Karpas-422 (cell line): Measurements from ENCODE around the gene CADM1. TPM values are rescaled to one million over a fixed set of nuclear protein-coding genes. Genes with fewer than 3 reads are reported as not detected.

Experiments used
- DNase-seq: peaks from one replicate; pipeline ENCODE4 v3.0.0-alpha.2; 2015
- H2AFZ ChIP-seq: fragments of 200-600 bp; sonication (generic); 2 replicates; pipeline ENCODE4 v1.6.1; 2014; ENCODE audit warnings: antibody characterized with exemption, low read length, mixed read lengths
- H3K27ac ChIP-seq: fragments of 200-600 bp; sonication (generic); 2 replicates; pipeline ENCODE4 v1.5.1; 2014; ENCODE audit warnings: mild to moderate bottlenecking, low read length, moderate library complexity
- H3K27me3 ChIP-seq: fragments of 200-600 bp; sonication (generic); 2 replicates; pipeline ENCODE4 v1.6.1; 2014; ENCODE audit warnings: low read length, mixed read lengths
- H3K36me3 ChIP-seq: fragments of 200-600 bp; sonication (generic); 2 replicates; pipeline ENCODE4 v1.6.1; 2014; ENCODE audit warnings: low read length, mixed read lengths; ENCODE audit not compliant: insufficient read depth
- H3K4me1 ChIP-seq: fragments of 200-600 bp; sonication (generic); 2 replicates; pipeline ENCODE4 v1.6.1; 2014; ENCODE audit warnings: mild to moderate bottlenecking, low read length, mixed read lengths
- H3K4me2 ChIP-seq: fragments of 200-600 bp; sonication (generic); 2 replicates; pipeline ENCODE4 v1.6.1; 2014; ENCODE audit warnings: low read length, low read depth, mild to moderate bottlenecking; ENCODE audit not compliant: poor library complexity, severe bottlenecking
- H3K4me3 ChIP-seq: fragments of 200-600 bp; sonication (generic); 2 replicates; pipeline ENCODE4 v1.5.1; 2014; ENCODE audit warnings: mild to moderate bottlenecking, antibody characterized with exemption, low read length, mixed read lengths
- H3K79me2 ChIP-seq: fragments of 200-600 bp; sonication (generic); 2 replicates; pipeline ENCODE4 v1.6.1; 2014; ENCODE audit warnings: mild to moderate bottlenecking, low read length, mixed read lengths
- H3K9ac ChIP-seq: fragments of 200-600 bp; sonication (generic); 2 replicates; pipeline ENCODE4 v1.6.0; 2014; ENCODE audit warnings: low read length
- H3K9me2 ChIP-seq: fragments of 200-600 bp; sonication (generic), shearing (Covaris generic); replicated peaks from 2 replicates; pipeline ENCODE4 v1.6.0; 2014; ENCODE audit warnings: mild to moderate bottlenecking, low read length, moderate library complexity; ENCODE audit not compliant: insufficient read depth
- H3K9me3 ChIP-seq: fragments of 300-700, 200-600 bp; sonication (generic); 2 replicates; pipeline ENCODE4 v1.6.1; 2014; ENCODE audit warnings: low read length, mixed read lengths
- H4K20me1 ChIP-seq: fragments of 200-600 bp; sonication (generic); 2 replicates; pipeline ENCODE4 v1.6.1; 2014; ENCODE audit warnings: mild to moderate bottlenecking, antibody characterized with exemption, low read length, low read depth; ENCODE audit not compliant: insufficient read depth
- total RNA-seq: library from RNA; depleted of rRNA; stranded (reverse); fragments of >200 nt; shearing (Covaris generic); gene quantifications from 2 replicates; pipeline ENCODE4 v1.2.3, GENCODE V29; 2014; ENCODE audit warnings: low replicate concordance

The CADM1 gene
- total RNA-seq, 1 experiment from 2014 or later = not detected

DNA sequence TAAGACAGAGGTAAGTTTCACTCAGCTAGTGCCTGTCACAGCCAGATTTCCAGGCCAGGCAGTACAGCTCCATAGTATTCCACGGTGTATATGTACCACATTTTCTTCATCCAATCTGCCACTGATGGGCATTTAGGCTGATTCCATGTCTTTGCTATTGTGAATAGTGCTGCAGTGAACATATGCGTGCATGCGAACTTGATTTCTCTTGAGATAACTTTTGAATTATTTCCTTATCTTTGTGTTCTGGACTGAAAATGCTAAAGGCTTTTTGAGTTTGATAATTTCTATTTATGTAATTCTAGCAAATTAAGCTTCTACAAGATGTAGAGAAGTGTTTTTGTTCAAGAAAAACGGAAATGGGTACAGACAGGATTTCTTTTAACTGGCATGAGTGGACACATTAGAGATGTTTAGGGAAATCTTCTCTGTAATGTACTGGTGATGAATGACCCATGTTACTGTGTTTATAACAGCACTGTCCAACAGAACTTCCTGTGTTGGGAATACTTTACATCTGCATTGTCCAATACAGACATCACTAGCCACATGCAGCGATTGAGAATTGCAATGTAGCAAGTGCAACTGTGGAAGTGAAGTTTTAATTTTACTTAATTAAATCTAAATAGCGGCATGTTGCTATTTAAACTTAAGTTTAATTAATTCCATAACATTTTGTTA is 151.3 kb downstream of the CADM1 start:
- no peaks in the 10 kb centered on the region for H3K9me3 ChIP-seq
- DNase-seq = no peak
- H3K79me2 ChIP-seq = no peaks in the 10 kb centered on the region
- no peaks in the 10 kb centered on the region for H3K27me3 ChIP-seq
- H2AFZ ChIP-seq = no peak overlapping the region
- H3K27ac ChIP-seq = no peak overlapping the region
- no peak overlapping the region for H3K4me3 ChIP-seq
- H3K4me1 ChIP-seq = no peaks in the 10 kb centered on the region
- H3K36me3 ChIP-seq = no peaks in the 10 kb centered on the region
- H3K9me2 ChIP-seq = no peaks in the 10 kb centered on the region
- H4K20me1 ChIP-seq = no peaks in the 10 kb centered on the region
- no peak overlapping the region for H3K9ac ChIP-seq
- no peak overlapping the region for H3K4me2 ChIP-seq

DNA sequence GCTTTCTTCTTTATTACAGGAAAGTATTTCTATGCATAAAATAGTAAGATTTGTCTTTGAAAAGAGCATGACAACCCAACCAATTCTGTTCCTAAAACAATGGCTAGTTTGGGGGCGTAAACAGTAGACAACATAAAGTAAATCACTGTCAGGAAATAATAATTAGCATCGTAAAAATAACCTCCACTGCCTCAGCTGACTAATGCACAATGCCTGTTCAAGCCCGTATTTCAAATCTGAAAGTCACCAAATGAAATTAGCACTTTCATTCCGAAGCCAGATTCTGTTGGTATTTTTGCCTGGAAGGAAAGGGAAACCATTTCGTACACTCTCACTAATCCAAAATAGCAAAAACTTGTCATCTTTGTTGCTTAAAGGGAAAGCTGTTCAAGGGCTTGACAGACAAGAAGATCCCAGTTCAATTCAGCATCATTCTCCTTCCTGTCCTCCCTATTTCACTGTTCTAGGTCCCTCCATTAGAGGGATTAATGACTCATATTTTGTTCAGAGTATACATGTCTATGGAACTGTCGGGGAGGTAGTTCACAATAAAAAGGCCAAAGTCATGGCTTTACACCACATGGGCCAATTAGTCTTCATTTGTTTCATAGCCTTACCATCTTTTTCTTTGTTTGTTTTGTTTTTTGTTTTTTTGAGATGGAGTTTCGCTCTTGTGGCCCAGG is 154.7 kb downstream of the CADM1 start:
- Histone ChIP-seq H3K36me3 (no peaks in the 10 kb centered on the region), H3K9me3 (no peaks in the 10 kb centered on the region), H3K27ac (no peak overlapping the region), H2AFZ (no peak overlapping the region), H3K27me3 (no peaks in the 10 kb centered on the region), H4K20me1 (no peaks in the 10 kb centered on the region), H3K79me2 (no peaks in the 10 kb centered on the region), H3K4me2 (no peak overlapping the region), H3K4me1 (no peaks in the 10 kb centered on the region), H3K4me3 (no peak overlapping the region), H3K9ac (no peak overlapping the region), H3K9me2 (no peaks in the 10 kb centered on the region)
- DNase-seq = no peak

DNA sequence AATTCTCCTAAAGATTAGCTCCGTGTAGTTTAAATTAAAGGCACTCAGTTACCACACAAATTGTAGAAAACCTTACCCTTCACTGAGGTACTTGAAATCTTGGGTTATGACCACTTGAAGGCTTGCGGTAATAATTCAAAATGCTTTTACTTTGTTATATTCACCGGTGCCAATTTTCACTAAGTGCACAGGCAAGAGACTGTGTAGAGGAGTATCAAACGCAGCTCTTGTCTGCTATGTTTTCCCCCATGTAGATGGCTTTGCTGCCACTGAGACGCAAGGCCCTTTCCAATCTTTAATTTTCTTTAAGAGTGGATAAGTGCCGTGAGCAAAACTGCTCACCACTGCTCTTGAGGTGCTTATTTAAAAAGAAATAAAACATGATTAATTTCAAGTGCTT is 155.8 kb downstream of the CADM1 start:
- H3K79me2 ChIP-seq = no peaks in the 10 kb centered on the region
- no peaks in the 10 kb centered on the region for H3K4me1 ChIP-seq
- no peaks in the 10 kb centered on the region for H3K9me2 ChIP-seq
- no peak overlapping the region for H3K9ac ChIP-seq
- H4K20me1 ChIP-seq = no peaks in the 10 kb centered on the region
- no peaks in the 10 kb centered on the region for H3K9me3 ChIP-seq
- no peaks in the 10 kb centered on the region for H3K27me3 ChIP-seq
- H2AFZ ChIP-seq = no peak overlapping the region
- H3K27ac ChIP-seq = no peak overlapping the region
- no peak for DNase-seq
- H3K4me2 ChIP-seq = no peak overlapping the region
- H3K36me3 ChIP-seq = no peaks in the 10 kb centered on the region
- no peak overlapping the region for H3K4me3 ChIP-seq

DNA sequence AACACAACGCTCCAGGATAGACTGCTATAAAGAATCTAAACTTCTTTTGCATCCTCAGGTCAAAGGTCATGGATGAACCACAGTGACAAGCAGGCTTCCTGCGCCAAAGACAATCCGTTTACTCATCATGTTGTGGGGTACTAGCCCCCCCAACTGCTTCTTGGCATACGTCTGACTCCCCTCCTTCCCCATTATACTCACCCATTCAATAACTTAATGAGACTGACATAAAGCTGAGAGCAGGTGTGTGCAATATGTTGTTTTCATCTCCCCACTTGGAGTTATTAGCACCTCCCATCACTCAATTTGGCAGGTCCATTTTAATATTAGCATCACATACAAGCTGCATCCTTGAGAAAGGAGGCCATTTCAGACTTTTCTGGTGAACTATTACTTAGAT is 157.1 kb downstream of the CADM1 start:
- Histone ChIP-seq H3K79me2 (no peaks in the 10 kb centered on the region), H3K27ac (no peak overlapping the region), H3K9ac (no peak overlapping the region), H4K20me1 (no peaks in the 10 kb centered on the region), H3K36me3 (no peaks in the 10 kb centered on the region), H3K9me2 (no peaks in the 10 kb centered on the region), H3K27me3 (no peaks in the 10 kb centered on the region), H3K4me2 (no peak overlapping the region), H2AFZ (no peak overlapping the region), H3K4me3 (no peak overlapping the region), H3K9me3 (no peaks in the 10 kb centered on the region), H3K4me1 (no peaks in the 10 kb centered on the region)
- no peak for DNase-seq

DNA sequence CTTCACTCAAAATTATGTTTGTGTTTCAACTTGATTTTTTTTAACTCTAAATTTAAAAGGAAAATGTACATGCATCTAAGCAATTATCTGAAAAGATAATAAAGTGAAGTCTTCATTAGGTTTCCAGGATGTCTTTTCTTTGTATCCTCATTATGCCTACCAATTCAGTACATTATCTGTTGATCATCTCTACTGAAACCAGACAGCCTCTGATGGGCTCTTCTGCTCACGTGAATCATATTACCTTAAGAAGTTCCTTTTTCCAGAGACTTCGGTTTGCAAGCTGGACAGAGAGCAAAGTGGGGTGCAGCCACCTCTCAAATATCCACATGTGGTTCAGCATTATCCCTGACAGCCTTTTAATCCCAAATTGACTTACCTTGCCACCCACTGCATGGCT is 158.4 kb downstream of the CADM1 start:
- Histone ChIP-seq H3K36me3 (no peaks in the 10 kb centered on the region), H3K9me3 (no peaks in the 10 kb centered on the region), H3K79me2 (no peaks in the 10 kb centered on the region), H3K4me1 (no peaks in the 10 kb centered on the region), H3K27me3 (no peaks in the 10 kb centered on the region), H3K4me3 (no peak overlapping the region), H3K9me2 (no peaks in the 10 kb centered on the region), H3K27ac (no peak overlapping the region), H2AFZ (no peak overlapping the region), H3K4me2 (no peak overlapping the region), H4K20me1 (no peaks in the 10 kb centered on the region), H3K9ac (no peak overlapping the region)
- DNase-seq = no peak

DNA sequence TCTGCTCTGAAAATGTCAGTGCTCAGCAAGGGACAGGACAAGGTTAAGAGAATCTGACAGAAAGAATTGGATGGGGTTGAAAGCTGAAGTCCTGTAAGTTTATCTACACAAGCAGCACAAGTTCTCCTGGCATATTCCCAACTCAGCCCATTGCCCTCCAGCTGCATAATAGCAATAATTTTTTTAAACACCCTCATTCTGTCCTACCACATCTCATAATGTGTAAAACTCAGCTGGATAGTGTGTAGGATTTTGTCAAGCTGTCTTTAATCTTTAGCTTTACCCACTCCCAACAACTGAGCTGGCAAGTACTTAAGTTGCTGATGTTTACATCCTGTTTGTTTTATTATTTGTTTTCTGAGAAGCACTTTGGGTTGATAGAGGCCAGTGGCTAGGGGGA is 158.9 kb downstream of the CADM1 start:
- H3K27ac ChIP-seq = no peak overlapping the region
- H3K36me3 ChIP-seq = no peaks in the 10 kb centered on the region
- no peaks in the 10 kb centered on the region for H3K9me3 ChIP-seq
- H3K79me2 ChIP-seq = no peaks in the 10 kb centered on the region
- H3K9me2 ChIP-seq = no peaks in the 10 kb centered on the region
- no peak overlapping the region for H3K4me3 ChIP-seq
- no peaks in the 10 kb centered on the region for H3K4me1 ChIP-seq
- H4K20me1 ChIP-seq = no peaks in the 10 kb centered on the region
- no peak overlapping the region for H2AFZ ChIP-seq
- no peak overlapping the region for H3K9ac ChIP-seq
- no peak for DNase-seq
- no peaks in the 10 kb centered on the region for H3K27me3 ChIP-seq
- no peak overlapping the region for H3K4me2 ChIP-seq

DNA sequence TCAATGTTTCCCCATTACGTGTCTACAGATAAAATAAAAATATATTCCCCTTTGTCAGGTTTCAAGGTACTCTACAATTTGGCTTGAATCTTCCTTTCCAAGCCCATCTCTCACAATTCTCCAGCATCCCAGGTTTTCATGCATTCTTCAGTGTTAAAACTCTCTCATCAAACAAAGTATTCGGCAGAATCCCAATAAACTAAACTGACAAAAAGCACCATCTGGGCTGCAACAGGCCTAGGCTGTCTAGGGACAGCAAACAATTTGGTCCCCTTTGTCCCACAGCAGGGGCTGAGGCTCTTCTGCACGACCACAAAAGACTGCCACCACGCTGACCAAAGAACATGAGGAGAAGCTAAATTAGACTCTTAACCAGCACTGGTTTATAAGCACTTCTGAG is 159.4 kb downstream of the CADM1 start:
- H3K27ac ChIP-seq = no peak overlapping the region
- H3K9me2 ChIP-seq = no peaks in the 10 kb centered on the region
- DNase-seq = no peak
- H3K4me3 ChIP-seq = no peak overlapping the region
- no peaks in the 10 kb centered on the region for H3K27me3 ChIP-seq
- H3K9me3 ChIP-seq = no peaks in the 10 kb centered on the region
- no peak overlapping the region for H3K4me2 ChIP-seq
- H3K9ac ChIP-seq = no peak overlapping the region
- no peaks in the 10 kb centered on the region for H4K20me1 ChIP-seq
- H2AFZ ChIP-seq = no peak overlapping the region
- no peaks in the 10 kb centered on the region for H3K4me1 ChIP-seq
- no peaks in the 10 kb centered on the region for H3K36me3 ChIP-seq
- no peaks in the 10 kb centered on the region for H3K79me2 ChIP-seq

DNA sequence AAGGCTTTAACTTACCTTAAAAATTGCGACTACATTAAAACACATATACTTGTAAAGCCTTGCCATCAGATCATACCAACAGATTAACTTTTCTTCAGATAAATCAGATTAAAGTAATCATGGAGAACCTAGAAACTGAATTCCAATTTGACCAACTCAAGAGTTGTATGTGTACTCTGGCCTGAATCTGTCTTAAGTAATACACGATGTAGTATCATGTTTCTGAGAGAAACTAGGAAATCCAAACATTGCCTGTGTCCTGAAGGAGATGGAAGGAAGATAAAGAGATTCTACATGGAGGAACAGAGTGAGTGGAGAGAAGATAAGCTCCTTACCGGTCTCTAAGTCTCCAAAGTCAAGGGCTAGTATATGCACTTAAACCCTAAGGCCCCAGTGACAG is 162.1 kb downstream of the CADM1 start:
- Histone ChIP-seq H3K27ac (no peak overlapping the region), H4K20me1 (no peaks in the 10 kb centered on the region), H3K36me3 (no peaks in the 10 kb centered on the region), H3K79me2 (no peaks in the 10 kb centered on the region), H3K9me3 (no peaks in the 10 kb centered on the region), H3K4me2 (no peak overlapping the region), H3K27me3 (no peaks in the 10 kb centered on the region), H3K4me1 (no peaks in the 10 kb centered on the region), H3K9ac (no peak overlapping the region), H2AFZ (no peak overlapping the region), H3K4me3 (no peak overlapping the region), H3K9me2 (no peaks in the 10 kb centered on the region)
- DNase-seq = no peak
